ENCODE results near the gene G6PC1. TPM values are rescaled to one million over a fixed set of nuclear protein-coding genes. Genes with fewer than 3 reads are reported as not detected.

The G6PC1 gene
- total and polyA plus RNA-seq, 2 experiments from 2014 or later, result not detected

GRCh38 chr17:42908872-42909700, 8.5 kb downstream of the G6PC1 start (continued):
- TF ChIP-seq ZNF462 (CRISPR knock-in tag; IDR thresholded peaks at IDR 0.05), result no peak
- no peak for TF ChIP-seq POLR2AphosphoS5 (IDR thresholded peaks at IDR 0.05; ENCODE audit: low read depth)

- Mint-ChIP-seq H3K36me3 (ENCODE audit: low read depth) (no peaks in the 10 kb centered on the region), H3K4me3 (no peak overlapping the region), H3K9me3 (no peaks in the 10 kb centered on the region), H3K27me3 (ENCODE audit: insufficient read depth, low read depth, poor library complexity) (no peaks in the 10 kb centered on the region), H3K4me1 (peaks cover 11% of the 10 kb centered on the region; the same call in 2 of the 3 replicates), H3K27ac (no peak overlapping the region; the same call in 1 of the 2 replicates)
- DNase-seq (ENCODE audit: low spot score), result no peak
- Histone ChIP-seq H3K27me3 (ENCODE audit: insufficient read depth) (no peaks in the 10 kb centered on the region), H3K4me3 (no peak overlapping the region), H3K79me2 (replicated peaks; ENCODE audit: insufficient read depth) (no peaks in the 10 kb centered on the region), H2AFZ (peak overlapping the region; percentile 72), H3K36me3 (ENCODE audit: insufficient read depth) (no peaks in the 10 kb centered on the region), H3K27ac (ENCODE audit: low read depth) (peak overlapping the region; percentile 47; the same call in 1 of the 2 replicates), H3K9me2 (ENCODE audit: insufficient read depth) (no peaks in the 10 kb centered on the region), H3K4me1 (ENCODE audit: insufficient read depth) (peaks cover 7% of the 10 kb centered on the region; the same call in 1 of the 2 replicates), H4K20me1 (replicated peaks; ENCODE audit: insufficient read depth) (no peaks in the 10 kb centered on the region), H3K4me2 (no peak overlapping the region), H3F3A (replicated peaks; ENCODE audit: low read depth) (no peaks in the 10 kb centered on the region)
- no peak for ATAC-seq
- no peak for TF ChIP-seq CTCF (conservative IDR thresholded peaks at IDR 0.05; ENCODE audit: low read depth in 2 of 2)
- no peak for TF ChIP-seq EZH2 (IDR thresholded peaks at IDR 0.05; ENCODE audit: low read depth, unreplicated experiment)
- TF ChIP-seq POLR2AphosphoS5 (IDR thresholded peaks at IDR 0.05; ENCODE audit: low read depth), result no peak
- no peak for TF ChIP-seq NANOG (IDR thresholded peaks at IDR 0.05; ENCODE audit: borderline replicate concordance)
- no peak for TF ChIP-seq ZNF331 (CRISPR knock-in tag; IDR thresholded peaks at IDR 0.05; ENCODE audit: low read depth)
- TF ChIP-seq EZH2phosphoT487 (IDR thresholded peaks at IDR 0.05; ENCODE audit: unreplicated experiment), result no peak
- no peak for TF ChIP-seq CREB1 (CRISPR knock-in tag; IDR thresholded peaks at IDR 0.05; ENCODE audit: low read depth)
- no peak for TF ChIP-seq JUNB (IDR thresholded peaks at IDR 0.05; ENCODE audit: unreplicated experiment)
- no peak for TF ChIP-seq ZNF114 (CRISPR knock-in tag; IDR thresholded peaks at IDR 0.05)
- TF ChIP-seq ETS1 (IDR thresholded peaks at IDR 0.05), result no peak
Measured at GRCh38 chr17:42913522-42913921, 12.9 kb downstream of the G6PC1 start.
